Hindlimb muscle (tissue), 1 donor: ENCODE measurements around the gene PRIMPOL. TPM values are rescaled to one million over a fixed set of nuclear protein-coding genes. Genes with fewer than 3 reads are reported as not detected.

Source experiments
- DNase-seq: peaks from one replicate; pipeline ENCODE4 v3.0.0-alpha.2; 2013
- polyA plus RNA-seq: library from polyadenylated mRNA; unstranded; fragments of 120-200 nt; gene quantifications from one replicate; pipeline ENCODE4 v1.2.1, GENCODE V29; 2013; ENCODE audit not compliant: insufficient read length

The PRIMPOL gene
- polyA plus RNA-seq, 1 donor = 29.4 TPM

DNA sequence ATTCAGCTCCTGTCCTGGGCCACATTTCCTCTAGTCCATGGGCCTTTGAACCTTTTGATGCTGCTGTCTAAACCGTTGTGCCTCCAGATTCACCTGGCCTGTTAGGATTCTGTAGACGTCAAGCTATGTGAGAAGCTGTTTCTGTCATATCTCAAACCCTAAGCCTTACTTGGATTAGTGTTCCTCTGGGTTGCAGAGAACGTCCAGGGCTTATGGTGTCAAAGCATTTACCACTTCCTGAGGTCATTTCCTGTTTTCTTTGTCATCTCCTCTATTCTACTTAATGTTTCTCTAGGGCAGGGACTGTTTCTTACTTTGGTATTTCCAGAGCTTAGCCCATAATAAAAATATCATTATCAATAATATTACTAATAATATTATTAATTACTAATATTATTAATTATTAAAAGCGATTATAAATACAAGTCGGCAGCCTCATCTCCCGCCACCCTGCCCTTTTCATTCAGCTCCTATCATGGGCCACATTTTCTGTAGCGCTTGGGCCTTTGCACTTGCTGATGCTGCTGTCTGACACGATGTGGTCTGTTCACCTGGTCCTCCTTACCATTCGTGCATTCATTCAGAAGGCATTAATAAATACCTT lies 19.1 kb downstream of the PRIMPOL start:
- no peak for DNase-seq

DNA sequence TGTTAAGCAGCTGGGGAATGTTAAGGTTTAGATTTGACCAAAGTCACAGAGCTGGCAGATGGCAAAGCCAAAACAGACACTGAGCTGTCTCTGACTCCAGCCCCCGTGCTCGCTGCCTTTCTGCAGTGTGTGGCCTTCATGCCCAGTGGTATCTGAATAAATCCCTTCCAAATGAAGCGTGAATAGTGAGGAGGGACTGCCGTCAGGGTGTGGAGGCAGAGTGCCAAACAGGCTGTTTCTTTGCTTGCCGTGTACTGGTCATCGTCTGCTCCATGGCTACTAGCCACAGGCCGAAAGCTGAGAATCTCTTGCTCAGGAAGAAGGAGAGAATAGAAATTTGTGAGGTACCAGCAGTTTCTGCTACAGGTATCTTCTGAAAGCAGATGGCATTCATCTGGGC lies 19.7 kb downstream of the PRIMPOL start:
- DNase-seq = no peak

DNA sequence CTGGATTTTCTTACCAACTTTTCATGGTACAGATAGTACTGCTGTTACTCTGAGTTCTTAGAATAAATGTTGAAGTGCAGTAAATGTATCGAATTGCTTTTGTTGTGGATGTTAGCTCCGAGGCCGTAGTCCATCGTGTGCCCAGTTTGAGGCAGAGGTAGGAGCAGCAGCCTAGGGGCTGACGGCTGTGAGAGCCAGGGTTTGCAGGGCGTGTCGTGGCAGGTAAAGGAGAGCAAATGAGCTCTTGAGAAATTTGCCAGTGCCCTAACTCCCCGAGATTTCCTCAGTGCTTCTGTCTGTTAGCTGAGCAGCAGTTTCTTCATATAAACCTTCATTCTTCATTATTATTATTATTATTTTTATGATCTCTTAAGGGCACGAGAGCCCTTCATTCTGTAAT lies 21.6 kb downstream of the PRIMPOL start:
- no peak for DNase-seq

DNA sequence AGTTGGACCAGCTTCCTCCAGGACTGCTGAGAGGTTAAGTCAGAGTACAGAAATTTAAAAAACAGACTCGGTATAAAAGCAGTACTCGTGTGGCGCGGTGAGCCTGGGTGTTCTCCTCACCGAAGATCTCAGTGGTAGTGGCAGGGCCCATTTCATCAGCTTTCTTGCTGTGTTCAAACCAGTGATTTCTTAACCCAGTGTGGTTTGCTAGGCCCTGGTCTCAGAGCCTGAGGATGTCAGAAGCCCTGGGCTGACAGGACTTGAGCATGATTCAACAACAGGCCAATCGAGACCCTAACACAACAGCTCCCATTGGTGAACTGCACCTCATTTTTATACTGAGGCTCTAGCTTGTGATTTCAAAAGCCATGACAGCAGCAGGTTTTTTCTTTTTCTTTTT lies 23.2 kb downstream of the PRIMPOL start:
- DNase-seq = no peak

DNA sequence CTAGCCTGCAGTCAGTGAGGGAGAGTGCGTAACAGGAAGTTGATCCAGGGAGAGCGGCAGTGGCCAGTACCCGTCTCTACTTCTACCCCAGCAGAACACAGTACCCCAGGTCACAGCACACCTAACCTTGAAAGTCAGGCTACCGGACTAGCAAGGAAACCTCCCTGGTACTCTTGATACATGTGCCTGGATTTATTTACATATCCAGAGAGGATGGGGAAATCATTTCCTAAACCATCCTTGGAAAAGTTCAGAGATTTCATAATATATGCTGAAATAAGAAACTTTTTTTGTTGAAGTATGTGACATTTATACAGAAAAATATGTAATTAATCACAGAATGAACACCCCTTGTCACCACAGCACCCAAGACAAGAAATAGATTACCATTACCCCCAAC lies 24.5 kb downstream of the PRIMPOL start:
- no peak for DNase-seq

DNA sequence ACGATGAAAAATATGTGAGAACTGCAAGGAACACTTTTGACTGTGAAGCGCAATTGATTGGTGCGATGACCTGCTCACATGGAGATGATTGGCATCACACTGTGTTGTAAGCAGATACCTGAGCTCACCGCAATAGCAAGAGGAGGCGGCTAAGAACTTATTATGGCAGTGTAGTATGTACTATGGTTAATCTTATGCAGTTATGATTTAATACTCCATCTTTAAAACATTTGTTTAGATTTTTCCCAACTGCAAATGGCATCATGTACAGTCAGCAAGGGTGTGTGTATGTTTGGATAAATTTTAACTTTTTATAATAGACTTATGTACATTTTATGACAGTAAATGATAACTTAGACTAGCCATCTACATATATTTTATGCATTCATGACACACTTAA lies 25.5 kb downstream of the PRIMPOL start:
- no peak for DNase-seq

DNA sequence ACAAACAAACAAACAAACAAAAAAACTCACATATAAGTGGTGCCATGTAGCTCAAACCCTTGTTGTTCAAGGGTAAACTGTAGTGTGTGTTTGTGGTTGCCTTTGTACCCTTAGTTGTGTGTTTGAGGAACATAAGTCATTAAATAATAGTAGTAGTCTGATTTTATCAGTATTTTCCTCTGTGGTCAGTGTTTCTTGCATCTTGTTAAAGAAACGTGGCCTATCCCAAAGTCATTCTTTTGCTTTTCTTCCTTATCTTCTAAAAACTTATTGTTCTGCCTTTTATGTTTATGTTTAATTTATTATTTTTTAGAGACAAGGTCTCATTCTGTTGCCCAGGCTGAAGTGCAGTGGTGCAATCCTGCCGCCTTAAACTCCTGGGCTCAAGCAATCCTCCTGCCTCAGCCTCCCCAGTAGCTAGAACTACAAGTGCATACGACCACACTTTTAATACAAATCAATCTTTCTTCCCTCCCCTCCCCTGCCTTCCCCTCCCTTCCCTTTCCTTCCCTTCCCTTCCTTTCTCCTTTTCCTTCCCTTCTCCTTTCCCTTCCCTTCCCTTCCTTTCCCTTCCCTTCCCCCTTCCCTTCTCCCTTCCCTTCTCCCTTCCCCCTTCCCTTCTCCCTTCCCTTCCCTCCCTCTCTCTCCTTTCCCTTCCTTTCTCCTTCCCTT lies 26.4 kb downstream of the PRIMPOL start:
- DNase-seq = no peak

DNA sequence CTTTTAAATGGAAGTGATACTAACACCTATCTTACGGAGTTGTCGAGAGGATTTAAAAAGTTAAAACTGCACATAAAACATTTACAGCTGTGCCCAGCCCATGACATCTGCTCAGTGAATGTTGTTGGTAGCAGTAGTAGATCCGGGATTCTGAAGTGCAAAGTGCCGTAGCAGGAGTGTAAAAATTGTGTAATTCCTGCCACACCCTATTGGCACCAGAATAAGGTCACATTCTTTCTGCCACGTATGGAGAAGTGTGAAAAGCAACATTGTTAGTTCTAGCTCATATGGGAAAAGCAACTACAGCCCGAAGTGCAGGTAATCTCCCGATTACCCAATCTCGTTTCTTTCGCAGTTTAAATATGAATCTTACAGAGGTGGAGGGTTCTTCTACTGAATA lies 31.2 kb downstream of the PRIMPOL start:
- no peak for DNase-seq

DNA sequence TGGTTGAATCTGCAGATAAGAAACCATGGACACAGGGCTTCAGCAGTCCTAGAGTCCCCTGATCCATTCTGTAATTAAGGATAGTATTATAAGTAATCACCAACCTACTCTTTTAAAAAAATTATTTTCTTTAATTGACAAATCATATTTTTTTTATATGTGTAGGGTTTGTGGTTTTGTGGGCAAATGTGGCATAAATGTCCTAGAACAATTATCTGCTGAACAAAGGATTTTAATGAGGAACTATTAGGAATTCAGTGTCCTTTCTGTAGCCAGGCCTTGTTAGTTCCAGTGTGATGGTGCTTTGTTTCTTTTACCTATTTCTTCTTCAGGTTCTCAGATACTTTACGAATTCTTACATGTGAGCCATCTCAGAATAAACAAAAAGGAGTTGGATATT lies 32.4 kb downstream of the PRIMPOL start:
- DNase-seq = no peak

DNA sequence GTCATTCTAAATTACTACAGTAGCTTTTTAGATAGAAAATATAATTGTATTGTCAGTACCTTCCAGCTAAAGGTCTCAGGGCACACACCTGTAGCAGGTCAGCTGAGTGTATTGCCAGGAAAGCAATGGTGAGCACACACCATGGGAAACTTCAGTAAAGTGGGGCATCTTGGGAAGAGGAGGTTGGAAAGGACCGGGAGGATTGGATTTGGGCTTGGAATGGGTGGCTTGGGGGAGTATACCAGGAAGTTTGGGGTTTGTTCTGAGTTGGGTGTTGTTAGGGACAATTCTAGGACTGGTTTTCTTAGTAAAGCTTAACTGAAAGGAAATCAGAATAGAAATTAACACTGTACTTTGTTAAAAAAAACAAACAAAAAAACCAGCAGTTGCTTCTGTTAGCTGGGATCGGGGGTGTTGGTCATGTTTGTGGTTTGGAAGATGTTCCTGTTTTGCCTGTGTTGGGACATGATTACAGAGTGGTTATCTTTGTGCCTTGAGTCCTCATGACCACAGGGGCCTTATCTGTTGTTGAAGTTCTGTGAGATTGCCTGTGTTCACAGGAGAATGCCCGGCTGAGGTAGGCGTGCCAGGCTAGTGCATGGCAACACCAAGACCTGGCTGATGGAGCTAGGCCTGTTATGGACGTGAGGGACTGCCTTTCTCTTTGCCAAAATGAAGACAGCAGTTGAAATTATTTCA lies 35.1 kb downstream of the PRIMPOL start:
- DNase-seq = no peak

DNA sequence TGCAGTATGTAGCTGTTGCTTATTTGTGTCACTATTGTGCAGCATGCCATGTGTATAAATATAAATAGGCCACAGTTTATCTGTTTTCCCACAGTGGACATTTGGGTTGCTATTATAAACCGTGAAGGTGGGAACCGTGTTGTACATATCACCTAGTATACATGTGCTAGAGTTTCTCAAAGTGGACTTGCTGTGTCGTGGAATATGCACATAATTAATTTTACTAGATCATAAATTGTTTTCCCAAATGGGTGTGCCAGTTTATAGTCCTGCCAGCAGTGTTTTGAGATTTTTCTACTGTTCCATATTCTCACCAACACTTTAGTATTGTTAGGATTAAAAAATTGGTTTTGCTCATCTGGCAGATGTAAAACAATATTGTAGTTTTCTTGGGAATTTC lies 38.5 kb downstream of the PRIMPOL start:
- DNase-seq = no peak

DNA sequence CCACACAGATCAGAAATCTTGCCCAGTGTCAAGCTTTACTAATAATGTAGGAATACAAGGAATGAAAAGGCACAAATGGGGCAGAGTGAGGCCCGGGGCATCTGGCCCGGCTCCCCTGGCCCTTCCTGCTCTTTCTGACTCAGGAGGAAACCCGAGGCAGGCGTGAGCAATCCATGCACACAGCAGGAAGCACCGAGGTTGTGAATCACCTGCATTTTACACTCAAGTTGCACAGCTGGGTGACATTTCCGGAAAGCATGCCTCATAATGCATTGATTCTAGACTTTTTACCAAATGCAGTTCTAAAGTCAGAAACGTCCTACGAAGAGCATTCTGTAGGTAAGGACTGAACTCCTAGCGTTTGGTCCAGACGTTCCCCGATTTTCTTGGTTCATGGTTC lies 38.9 kb downstream of the PRIMPOL start:
- DNase-seq = no peak

DNA sequence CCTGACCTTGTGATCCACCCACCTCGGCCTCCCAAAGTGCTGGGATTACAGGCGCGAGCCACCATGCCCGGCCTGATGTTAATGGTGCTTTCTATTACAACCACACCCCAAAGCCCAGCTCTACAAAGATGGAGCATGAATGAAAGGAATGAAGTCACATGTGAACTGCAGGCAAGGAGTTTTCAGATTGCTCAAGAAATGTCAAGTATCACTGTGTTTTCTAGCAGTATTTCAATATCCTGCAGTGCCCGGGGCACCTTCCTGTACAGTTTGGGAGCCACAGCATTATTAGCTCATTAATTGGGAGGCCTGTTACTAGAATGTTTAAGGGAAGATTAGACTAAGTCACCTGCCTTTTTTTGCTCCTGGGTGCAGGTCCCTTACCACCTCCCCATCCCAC lies 40.1 kb downstream of the PRIMPOL start:
- DNase-seq = no peak

DNA sequence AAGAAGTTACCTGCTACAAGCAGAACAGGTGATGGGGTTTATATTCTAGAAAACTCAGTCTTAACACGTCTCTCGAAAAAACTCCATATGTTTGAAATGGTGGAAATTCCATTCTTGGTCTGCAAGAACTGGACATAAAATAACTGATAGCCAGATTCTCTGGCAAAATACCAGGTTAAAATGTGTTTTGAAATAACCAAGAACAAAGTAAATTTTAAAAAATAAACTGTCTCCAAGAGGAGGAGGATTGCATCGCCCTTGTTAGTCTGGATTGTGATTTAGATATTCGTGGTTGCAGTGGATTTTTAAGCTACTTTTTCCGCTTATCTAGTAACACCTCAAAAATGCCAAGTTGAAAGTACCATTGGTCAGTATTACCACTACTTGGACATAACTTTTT lies 43.5 kb downstream of the PRIMPOL start:
- no peak for DNase-seq

DNA sequence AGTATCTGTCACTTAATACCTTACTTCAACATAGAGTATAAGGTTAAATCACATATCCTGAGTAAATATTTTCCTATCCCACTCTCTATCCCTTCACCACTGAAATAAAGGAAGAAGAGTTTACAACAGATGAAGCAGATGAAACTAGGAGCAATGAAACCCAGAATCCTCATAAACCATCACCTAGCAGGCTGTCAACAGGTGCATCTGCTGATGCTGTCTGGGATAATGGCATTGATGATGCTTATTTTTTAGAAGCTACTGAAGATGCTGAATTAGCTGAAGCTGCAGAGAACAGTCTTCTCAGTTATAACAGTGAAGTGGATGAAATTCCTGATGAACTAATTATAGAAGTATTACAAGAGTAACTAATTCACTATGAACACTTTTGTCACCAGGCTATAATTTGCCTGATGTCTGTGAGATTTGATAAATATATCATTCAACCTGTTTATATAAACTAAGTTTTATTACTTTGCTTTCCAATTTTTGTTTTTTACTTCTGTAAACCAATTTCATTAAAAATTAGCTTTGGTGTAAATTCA lies 44.9 kb downstream of the PRIMPOL start:
- DNase-seq = no peak

DNA sequence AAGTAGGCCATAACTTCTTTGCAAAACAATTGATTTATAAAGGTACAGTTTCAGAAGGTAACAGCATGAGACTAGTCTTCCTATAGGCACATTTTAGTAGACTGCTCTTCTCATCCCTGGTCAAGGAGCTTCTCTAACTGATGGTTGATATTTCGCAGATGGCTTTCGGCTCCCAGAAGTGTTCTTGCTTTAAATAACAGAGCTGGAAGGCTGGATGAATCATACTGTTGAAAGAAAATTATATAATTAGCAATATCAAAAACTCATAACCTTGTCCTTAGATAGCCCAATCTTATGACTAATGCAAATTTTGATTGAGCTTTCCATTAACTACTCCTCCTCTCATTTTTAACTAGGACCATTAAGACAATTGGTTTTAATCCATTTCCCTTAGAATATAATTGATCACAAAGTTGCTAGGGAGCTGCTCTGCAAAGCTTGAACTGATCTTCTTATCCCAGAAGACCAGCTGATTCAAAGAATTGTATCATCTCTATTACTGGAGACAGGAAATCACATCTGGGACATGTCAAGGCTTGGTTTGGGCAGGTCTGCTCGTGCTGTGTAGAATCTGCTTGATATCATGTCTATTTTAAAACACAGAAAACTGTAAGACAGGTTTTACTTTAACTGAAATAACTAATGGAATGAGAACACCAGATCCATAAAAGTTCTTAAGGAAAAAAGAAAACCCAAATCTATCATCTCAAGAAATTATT lies 45.8 kb downstream of the PRIMPOL start:
- DNase-seq = no peak

DNA sequence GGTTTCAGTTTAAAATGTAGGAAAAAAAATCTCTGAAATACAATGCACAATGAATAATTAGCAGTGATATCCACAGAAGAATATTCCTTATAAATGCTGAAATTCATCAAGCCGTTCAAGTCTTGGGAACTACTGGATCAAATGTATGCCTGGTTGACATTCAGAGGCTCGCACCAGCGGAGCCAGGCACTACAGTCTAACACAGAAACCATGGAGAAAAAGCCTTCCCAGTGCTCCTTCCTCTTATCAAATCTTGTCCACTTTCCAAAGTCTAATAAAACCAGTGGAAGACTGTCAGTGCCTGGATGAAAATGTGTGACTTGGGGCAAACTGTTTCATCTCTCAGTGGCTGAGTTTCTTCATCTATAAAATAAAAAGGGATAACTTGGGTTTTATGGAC lies 48.4 kb downstream of the PRIMPOL start:
- DNase-seq = no peak

DNA sequence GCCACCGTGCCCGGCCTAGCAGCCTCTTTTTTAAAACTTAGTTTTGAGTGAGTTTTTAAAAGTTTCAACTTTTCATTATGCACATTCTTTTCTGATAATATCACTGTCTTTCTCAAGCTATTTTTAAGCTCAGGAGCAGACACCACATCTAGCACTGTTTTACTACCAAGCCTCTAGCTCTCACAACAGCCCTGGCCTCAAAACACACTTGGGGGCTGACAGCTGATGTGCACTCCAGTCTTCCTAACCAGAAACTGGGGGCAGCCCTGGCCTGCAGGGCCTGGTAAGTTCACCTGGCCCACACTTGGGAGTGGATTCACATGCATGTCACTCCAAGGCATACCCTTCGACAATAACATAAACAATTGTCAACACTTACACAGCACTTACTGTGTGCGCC lies 50.4 kb downstream of the PRIMPOL start:
- DNase-seq = no peak

DNA sequence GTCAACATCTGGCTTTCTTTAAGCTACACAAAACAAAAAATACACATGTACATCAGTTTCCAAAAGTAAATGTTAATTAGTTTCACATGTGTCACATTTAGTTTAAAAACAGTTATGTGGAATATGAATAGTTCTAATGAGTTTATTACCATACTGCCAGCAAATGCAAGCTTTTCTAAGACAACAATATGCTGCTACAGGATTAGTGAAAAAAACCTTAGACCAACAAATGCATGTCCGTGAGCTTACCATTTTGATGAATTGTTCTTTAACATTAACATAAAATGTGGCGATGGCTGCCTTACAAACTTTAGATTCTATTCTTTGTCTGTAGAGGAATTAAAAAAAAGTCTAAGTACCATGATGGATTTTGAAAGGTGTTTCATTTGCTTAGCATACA lies 52.6 kb downstream of the PRIMPOL start:
- no peak for DNase-seq

DNA sequence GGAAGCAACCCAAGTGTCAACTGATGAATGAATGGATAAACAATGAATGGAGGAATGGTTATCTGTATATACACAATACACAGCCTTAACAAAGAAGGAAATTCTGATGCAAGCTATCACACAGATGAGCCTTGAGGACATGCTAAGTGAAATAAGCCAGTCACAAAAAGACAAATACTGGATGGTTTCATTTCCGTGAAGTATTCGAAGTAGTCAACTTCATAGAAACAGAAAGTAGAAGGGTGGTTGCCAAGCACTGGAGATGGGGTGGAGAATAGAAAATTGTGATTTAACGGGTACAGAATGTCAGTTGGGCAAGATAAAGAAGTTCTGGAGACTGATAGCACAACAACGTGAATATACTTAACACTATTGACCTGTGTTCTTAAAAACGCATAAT lies 56.2 kb downstream of the PRIMPOL start:
- DNase-seq = no peak

DNA sequence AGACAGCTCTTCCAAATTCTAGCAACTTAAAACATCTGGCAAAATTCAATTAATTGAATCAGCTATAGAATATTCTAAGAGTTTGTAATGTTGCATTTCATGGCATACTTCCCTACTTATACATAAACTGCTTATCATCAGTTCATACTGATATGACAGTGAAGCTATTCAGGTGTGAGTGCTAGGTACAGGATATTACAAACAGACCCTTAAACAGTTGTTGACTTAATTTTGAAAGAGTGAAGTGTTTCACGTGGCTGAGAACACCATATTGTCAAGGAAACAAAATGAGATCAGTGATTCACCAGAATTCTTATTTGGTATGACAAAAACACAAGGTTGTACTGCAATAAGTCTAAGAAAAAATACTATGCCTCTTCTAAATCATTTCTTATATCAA lies 56.9 kb downstream of the PRIMPOL start:
- DNase-seq = no peak

DNA sequence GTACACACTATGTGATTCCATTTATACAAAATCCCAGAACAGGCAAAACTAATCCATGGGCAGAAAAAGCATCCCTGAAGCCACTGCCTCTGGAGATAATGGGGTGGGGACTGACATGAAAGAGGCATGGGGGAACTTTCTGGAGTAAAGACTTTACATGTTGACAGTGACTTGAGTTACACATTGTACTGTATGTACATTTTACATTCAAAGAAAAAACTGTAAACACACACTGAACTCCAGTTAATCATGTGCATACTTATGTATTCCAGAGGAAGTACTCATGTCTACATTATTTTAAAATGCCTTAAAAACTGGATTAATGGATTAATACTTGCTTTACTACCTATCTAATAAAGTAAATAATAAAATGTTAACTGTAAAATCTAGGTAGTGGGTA lies 62.8 kb downstream of the PRIMPOL start:
- DNase-seq = no peak

DNA sequence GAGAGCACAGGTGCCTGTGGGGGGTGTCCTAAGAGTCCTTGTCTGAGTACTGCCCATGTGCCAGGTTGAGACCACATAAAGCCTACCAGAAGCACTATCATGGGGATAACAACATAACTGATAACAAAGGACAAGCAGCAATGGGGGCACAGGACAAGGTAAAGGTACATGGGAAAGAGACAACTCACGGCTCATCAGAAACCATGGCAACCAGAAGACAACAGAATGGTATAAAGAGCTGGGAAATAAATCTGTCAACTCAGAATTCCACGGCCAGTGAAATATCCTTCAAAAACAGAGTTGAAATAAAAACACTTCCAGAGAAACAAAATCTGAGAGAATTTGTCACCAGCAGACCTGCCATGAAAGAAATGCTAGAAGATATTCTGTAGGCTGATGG lies 64.3 kb downstream of the PRIMPOL start:
- DNase-seq = no peak
